ENCODE measurements around the gene ATF4.

The ATF4 gene

DNA sequence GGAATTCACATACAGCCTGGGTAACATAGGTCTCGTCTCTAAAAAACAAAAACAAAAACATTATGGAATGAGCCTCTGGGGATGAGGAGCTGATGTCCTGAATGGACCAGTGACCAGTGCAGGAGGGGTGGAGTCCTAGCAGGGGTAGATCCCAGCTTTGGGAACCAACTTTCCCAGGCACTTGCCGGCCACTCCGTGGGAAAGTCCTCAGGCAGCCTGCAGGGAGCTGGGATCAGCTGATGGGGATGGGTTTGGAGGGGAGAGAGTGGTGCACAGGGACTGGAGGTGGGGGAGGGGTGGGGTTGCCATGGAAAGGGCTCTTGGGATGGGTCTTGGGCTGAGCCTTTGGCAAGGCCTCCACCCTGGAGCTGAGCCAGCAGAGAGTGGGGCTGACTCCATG lies 44.5 kb upstream of the ATF4 start:
- H3K27ac ChIP-seq, result no peak overlapping the region
- TF ChIP-seq, protein P1, sequence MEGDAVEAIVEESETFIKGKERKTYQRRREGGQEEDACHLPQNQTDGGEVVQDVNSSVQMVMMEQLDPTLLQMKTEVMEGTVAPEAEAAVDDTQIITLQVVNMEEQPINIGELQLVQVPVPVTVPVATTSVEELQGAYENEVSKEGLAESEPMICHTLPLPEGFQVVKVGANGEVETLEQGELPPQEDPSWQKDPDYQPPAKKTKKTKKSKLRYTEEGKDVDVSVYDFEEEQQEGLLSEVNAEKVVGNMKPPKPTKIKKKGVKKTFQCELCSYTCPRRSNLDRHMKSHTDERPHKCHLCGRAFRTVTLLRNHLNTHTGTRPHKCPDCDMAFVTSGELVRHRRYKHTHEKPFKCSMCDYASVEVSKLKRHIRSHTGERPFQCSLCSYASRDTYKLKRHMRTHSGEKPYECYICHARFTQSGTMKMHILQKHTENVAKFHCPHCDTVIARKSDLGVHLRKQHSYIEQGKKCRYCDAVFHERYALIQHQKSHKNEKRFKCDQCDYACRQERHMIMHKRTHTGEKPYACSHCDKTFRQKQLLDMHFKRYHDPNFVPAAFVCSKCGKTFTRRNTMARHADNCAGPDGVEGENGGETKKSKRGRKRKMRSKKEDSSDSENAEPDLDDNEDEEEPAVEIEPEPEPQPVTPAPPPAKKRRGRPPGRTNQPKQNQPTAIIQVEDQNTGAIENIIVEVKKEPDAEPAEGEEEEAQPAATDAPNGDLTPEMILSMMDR (conservative IDR thresholded peaks at IDR 0.05), result no peak

DNA sequence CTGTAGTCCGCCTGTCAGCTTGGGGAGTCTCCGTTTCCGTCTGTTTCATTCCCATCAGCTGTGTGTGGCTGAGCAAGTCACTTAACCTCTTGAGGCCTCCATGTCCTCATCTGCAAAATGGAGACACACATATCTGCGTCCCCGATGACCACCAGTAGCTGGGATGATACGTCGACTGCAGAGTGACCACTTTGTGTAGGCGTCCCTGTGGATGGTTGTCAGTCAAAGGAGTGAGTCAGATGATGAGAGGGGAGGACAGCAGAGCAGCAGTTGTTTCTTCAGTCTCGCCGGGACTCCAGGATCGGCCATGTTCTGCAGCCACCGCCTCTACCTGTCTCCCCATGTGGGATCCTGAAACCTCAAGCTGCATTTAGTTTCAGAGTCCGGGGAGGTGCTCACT lies 43.7 kb upstream of the ATF4 start:
- TF ChIP-seq, protein P1 (conservative IDR thresholded peaks at IDR 0.05), result no peak
- no peak overlapping the region for H3K27ac ChIP-seq

DNA sequence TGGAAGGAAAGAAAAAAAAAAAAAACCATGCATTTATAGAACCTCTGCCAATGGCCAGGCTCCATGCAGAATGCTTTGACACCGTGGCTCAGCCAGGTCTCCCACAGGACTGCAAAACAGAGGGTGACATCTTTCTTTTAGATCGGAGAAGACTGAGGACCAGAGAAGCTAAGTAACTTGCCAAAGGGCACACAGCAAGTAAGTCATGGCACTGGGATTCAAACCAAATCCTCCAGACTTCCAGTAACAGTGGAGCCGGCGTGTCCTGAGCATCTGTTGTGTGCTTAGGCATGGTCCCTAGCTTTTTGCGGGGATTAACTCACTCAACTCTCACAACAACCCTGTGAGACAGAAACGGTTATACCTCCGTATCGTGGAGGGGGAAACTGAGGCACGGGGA lies 42.8 kb upstream of the ATF4 start:
- TF ChIP-seq, protein P1 (conservative IDR thresholded peaks at IDR 0.05), result no peak
- H3K27ac ChIP-seq, result no peak overlapping the region

DNA sequence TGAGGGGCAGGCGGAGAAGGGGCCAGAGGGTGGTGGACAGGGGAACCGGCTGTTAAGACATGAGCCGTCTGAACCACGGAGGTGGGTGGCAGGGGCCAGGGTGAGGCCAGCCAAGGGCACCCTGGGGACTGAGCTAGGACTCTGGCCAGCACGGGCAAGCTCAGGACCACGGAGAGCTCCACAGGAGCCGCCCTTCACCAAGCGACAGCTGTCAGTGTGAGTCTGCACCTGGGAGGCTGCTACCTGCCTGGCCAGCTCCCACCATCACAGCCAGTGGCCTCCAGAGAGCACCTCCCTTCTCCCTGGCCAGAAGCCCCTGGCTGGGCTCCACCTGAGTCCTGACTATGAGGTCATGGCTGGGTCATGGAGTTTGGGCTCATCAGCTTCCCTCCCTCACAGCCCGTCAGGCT lies 41.9 kb upstream of the ATF4 start:
- H3K27ac ChIP-seq, result no peak overlapping the region
- TF ChIP-seq, protein P1 (conservative IDR thresholded peaks at IDR 0.05), result no peak

DNA sequence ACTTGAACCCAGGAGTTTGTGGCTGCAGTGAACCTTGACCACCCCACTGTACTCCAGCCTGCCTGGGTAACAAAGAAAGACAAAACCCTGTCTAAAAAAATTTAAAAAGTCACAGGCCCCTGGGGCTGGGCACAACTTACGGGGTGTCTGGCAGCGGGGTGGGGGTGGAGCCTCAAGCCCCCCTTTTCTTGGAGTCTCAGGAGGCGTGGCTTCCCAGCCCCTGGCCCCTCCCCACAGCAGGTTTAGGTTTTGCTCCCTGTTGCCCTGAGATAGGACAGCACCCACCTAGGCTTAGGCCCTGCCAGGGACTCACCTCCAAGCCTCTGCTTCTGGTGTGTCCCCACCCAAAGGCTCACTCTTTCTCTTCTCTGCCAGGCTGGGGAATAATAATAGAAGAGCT lies 41.1 kb upstream of the ATF4 start:
- TF ChIP-seq, protein P1 (conservative IDR thresholded peaks at IDR 0.05), result no peak
- H3K27ac ChIP-seq, result no peak overlapping the region

DNA sequence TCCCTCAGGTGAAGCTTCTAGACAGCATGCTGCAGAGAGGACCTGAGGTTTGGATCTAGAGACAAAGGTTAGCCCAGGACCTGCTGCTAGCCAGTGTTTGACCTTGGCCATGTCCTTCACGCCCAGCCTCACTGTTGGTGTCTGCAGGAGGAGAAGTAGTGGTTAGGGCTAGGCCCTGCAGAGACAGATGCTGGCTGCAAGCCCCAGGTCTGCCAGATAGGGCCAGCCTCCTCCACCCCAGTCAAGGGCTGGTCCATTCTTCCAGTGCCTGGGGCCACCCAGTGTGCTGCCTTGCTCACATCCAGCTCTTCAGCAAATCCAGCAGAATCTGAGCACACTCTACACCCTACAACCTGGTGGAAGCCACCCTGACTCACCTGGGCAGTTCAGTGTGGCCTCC lies 39.8 kb upstream of the ATF4 start:
- no peak overlapping the region for H3K27ac ChIP-seq

DNA sequence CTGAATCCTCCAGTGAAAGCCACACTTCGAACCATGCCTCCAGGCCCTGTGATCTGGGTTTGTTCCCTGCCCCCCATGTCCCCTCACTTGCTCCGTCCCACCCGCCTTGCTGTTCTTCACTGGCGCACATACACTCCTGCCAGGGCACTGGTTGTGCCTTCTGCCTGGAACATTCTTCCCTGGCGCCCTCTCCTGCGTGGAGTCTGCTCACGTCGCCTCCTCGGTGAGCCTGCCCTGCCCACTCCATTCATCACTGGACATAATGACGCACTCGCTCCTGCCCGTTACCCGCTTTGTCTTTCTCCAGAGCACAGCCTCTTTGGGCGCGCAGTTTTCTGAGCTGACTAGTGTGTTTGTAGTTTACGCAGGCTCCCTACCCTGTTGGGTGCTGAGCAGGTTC lies 39.3 kb upstream of the ATF4 start:
- TF ChIP-seq, protein P1 (conservative IDR thresholded peaks at IDR 0.05), result no peak
- no peak overlapping the region for H3K27ac ChIP-seq

More for the DNA sequence above, 39.8 kb upstream of the ATF4 start:
- TF ChIP-seq, protein P1 (conservative IDR thresholded peaks at IDR 0.05), result no peak

DNA sequence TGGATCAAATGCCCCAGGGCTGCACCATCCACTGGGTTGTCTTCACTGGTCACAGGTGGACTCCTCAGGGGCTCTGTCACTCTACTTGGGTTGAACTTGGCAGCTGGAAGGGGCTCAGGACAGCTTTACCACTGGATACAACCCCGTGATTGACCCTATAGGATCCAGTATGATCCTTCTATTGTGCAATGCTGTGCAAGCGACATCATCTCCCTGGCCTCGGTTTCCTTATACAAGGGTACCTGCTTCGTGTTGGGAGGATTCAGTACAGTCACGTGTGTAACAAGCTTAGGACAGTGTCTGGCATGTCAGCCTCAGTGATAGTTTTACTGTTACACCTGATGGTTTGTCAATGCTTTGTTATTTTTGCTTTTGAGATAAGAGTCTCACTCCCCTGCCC lies 38.8 kb upstream of the ATF4 start:
- TF ChIP-seq, protein P1 (conservative IDR thresholded peaks at IDR 0.05), result no peak
- no peak overlapping the region for H3K27ac ChIP-seq

Measured in VCaP (cell line).